ENCODE data around the gene UNC13A.

GRCh38 chr19:17557466-17557865 is 130.7 kb downstream of the UNC13A start:
- TF ChIP-seq CTCF (IDR thresholded peaks at IDR 0.05) = no peak
- peak in 1 of 4 donors; percentile 20 for TF ChIP-seq POLR2A (IDR thresholded peaks at IDR 0.05)
- peak in 1 of 2 donors; percentile 28 for TF ChIP-seq POLR2AphosphoS5 (IDR thresholded peaks at IDR 0.05)
- no peak for TF ChIP-seq EP300 (IDR thresholded peaks at IDR 0.05)

All from upper lobe of left lung (tissue), 4 donors.